Fibroblast of skin of right biceps (primary cell): ENCODE results near the gene URI1.
A peak's percentile ranks its signal among the peaks of the same experiment; 100 is the strongest.
"Not testable (repeated sequence)": the region's sequence is repeated elsewhere in the genome, so short reads cannot be mapped to it uniquely, and the experiment has no call there.

Source experiments
- DNase-seq: peaks from one replicate; pipeline ENCODE4 v3.0.0-alpha.2; 2013

The URI1 gene

GRCh38 chr19:29941828-29942403, at the start of gene URI1:
Gene URI1, plus strand, starts transcription at chr19:29942239. Its CDS starts 309 bp downstream, at chr19:29942548.
- DNase-seq, result peak; percentile 86

GRCh38 chr19:29893606-29894284, 48.3 kb upstream of the URI1 start:
- DNase-seq, result no peak

- DNase-seq, result no peak
Measured at GRCh38 chr19:29896802-29897201, 45.2 kb upstream of the URI1 start.

- no peak for DNase-seq
Measured at GRCh38 chr19:29897466-29897865, 44.6 kb upstream of the URI1 start.

GRCh38 chr19:29904017-29904416, 38.0 kb upstream of the URI1 start:
- no peak for DNase-seq

- no peak for DNase-seq
Measured at GRCh38 chr19:29908963-29909944, 32.8 kb upstream of the URI1 start.

GRCh38 chr19:29914933-29915332, 27.1 kb upstream of the URI1 start:
- no peak for DNase-seq

GRCh38 chr19:29915832-29916231, 26.2 kb upstream of the URI1 start:
- not testable (repeated sequence) for DNase-seq

- no peak for DNase-seq
Measured at GRCh38 chr19:29917911-29918310, 24.1 kb upstream of the URI1 start.

- no peak for DNase-seq
Measured at GRCh38 chr19:29918891-29919290, 23.1 kb upstream of the URI1 start.

GRCh38 chr19:29922972-29923371, 19.1 kb upstream of the URI1 start:
- no peak for DNase-seq

GRCh38 chr19:29923653-29924052, 18.4 kb upstream of the URI1 start:
- DNase-seq, result peak; percentile 4

- DNase-seq, result no peak
Measured at GRCh38 chr19:29926031-29926430, 16.0 kb upstream of the URI1 start.

GRCh38 chr19:29926801-29927200, 15.2 kb upstream of the URI1 start:
- DNase-seq, result no peak

- DNase-seq, result no peak
Measured at GRCh38 chr19:29927944-29928625, 14.0 kb upstream of the URI1 start.

GRCh38 chr19:29928831-29929230, 13.2 kb upstream of the URI1 start:
- no peak for DNase-seq

- no peak for DNase-seq
Measured at GRCh38 chr19:29934257-29934656, 7.8 kb upstream of the URI1 start.

GRCh38 chr19:29934781-29935180, 7.3 kb upstream of the URI1 start:
- DNase-seq, result no peak

GRCh38 chr19:29936409-29936808, 5.6 kb upstream of the URI1 start:
- DNase-seq, result no peak

- DNase-seq, result no peak
Measured at GRCh38 chr19:29939628-29940027, 2.4 kb upstream of the URI1 start.

- DNase-seq, result no peak
Measured at GRCh38 chr19:29940971-29941585, 961 bp upstream of the URI1 start.

- peak; percentile 49 for DNase-seq
Measured at GRCh38 chr19:29942404-29943261, 594 bp downstream of the URI1 start.
